ENCODE measurements around the gene POLN.
"Not testable (repeated sequence)": the region's sequence is repeated elsewhere in the genome, so short reads cannot be mapped to it uniquely, and the experiment has no call there.

Gene POLN

GRCh38 chr4:2163311-2163821 is 78.6 kb downstream of the POLN start:
- no peak for DNase-seq

GRCh38 chr4:2161092-2161703 is 80.7 kb downstream of the POLN start:
- not testable (repeated sequence) for DNase-seq

- no peak for DNase-seq
Measured at GRCh38 chr4:2159931-2160330, 82.0 kb downstream of the POLN start.

- no peak for DNase-seq
Measured at GRCh38 chr4:2155246-2155645, 86.7 kb downstream of the POLN start.

- no peak for DNase-seq
Measured at GRCh38 chr4:2154215-2154740, 87.6 kb downstream of the POLN start.

- no peak for DNase-seq
Measured at GRCh38 chr4:2151544-2151943, 90.4 kb downstream of the POLN start.

- no peak for DNase-seq
Measured at GRCh38 chr4:2150076-2150475, 91.8 kb downstream of the POLN start.

GRCh38 chr4:2142630-2143427 is 99.1 kb downstream of the POLN start:
- peak in 4 of 14 donors; percentile 38 to 45 (median 42) for DNase-seq

- DNase-seq, result peak in 6 of 14 donors; percentile 30 to 68 (median 59)
Measured at GRCh38 chr4:2141762-2142451, 100.0 kb downstream of the POLN start.

- DNase-seq, result peak in 5 of 14 donors; percentile 17 to 68 (median 26)
Measured at GRCh38 chr4:2141022-2141761, 100.7 kb downstream of the POLN start.

- DNase-seq, result peak in 2 of 14 donors; percentile 14 to 71
Measured at GRCh38 chr4:2138846-2139500, 102.9 kb downstream of the POLN start.

- no peak for DNase-seq
Measured at GRCh38 chr4:2136726-2137125, 105.2 kb downstream of the POLN start.

GRCh38 chr4:2135083-2135482 is 106.8 kb downstream of the POLN start:
- no peak for DNase-seq

GRCh38 chr4:2132438-2132837 is 109.5 kb downstream of the POLN start:
- no peak for DNase-seq

GRCh38 chr4:2127609-2128332 is 114.2 kb downstream of the POLN start:
- DNase-seq, result no peak

- DNase-seq, result no peak
Measured at GRCh38 chr4:2126309-2127043, 115.4 kb downstream of the POLN start.

- DNase-seq, result no peak
Measured at GRCh38 chr4:2125831-2126230, 116.1 kb downstream of the POLN start.

GRCh38 chr4:2125023-2125422 is 116.9 kb downstream of the POLN start:
- no peak for DNase-seq

- no peak for DNase-seq
Measured at GRCh38 chr4:2116687-2117400, 125.1 kb downstream of the POLN start.

GRCh38 chr4:2105559-2105958 is 136.4 kb downstream of the POLN start:
- DNase-seq, result no peak

Measured in C1 segment of cervical spinal cord (tissue), 14 donors.